Neural progenitor cell (in vitro differentiated cells): ENCODE results near the gene INTU. TPM values are rescaled to one million over a fixed set of nuclear protein-coding genes. Genes with fewer than 3 reads are reported as not detected.

Source experiments
- DNase-seq: peaks from one replicate; pipeline ENCODE4 v3.0.0-alpha.2; 2016; ENCODE audit warnings: low spot score
- H2AFZ ChIP-seq: fragments of 200-600 bp; sonication (generic); replicated peaks from 2 replicates; pipeline ENCODE4 v1.6.1; 2016; ENCODE audit warnings: antibody characterized with exemption
- H3F3A ChIP-seq: fragments of 200-600 bp; sonication (generic); 2 replicates; pipeline ENCODE4 v1.6.1; 2016; ENCODE audit warnings: antibody characterized with exemption, low read depth
- H3K27ac ChIP-seq: fragments of 200-600 bp; sonication (generic); 2 replicates; pipeline ENCODE4 v1.5.1; 2016; ENCODE audit warnings: mild to moderate bottlenecking
- H3K27me3 ChIP-seq: fragments of 200-600 bp; sonication (generic); 2 replicates; pipeline ENCODE4 v1.6.1; 2016; ENCODE audit warnings: mild to moderate bottlenecking, moderate library complexity
- H3K36me3 ChIP-seq: fragments of 200-600 bp; sonication (generic); 2 replicates; pipeline ENCODE4 v1.5.1; 2016
- H3K4me1 ChIP-seq: fragments of 200-600 bp; sonication (generic); 2 replicates; pipeline ENCODE4 v1.6.1; 2016; ENCODE audit warnings: mixed run types
- H3K4me2 ChIP-seq: fragments of 200-600 bp; sonication (generic); 2 replicates; pipeline ENCODE4 v1.6.1; 2016
- H3K4me3 ChIP-seq: fragments of 200-600 bp; sonication (generic); 2 replicates; pipeline ENCODE4 v1.5.1; 2016
- H3K79me2 ChIP-seq: fragments of 200-600 bp; sonication (generic); 2 replicates; pipeline ENCODE4 v1.6.1; 2016; ENCODE audit warnings: low read depth
- H3K9ac ChIP-seq: fragments of 200-600 bp; sonication (generic); 2 replicates; pipeline ENCODE4 v1.6.1; 2016
- H3K9me3 ChIP-seq: fragments of 200-600 bp; sonication (generic); 2 replicates; pipeline ENCODE4 v1.5.1; 2016; ENCODE audit warnings: low read depth
- H4K20me1 ChIP-seq: fragments of 200-600 bp; sonication (generic); 2 replicates; pipeline ENCODE4 v1.6.1; 2016; ENCODE audit warnings: low read depth
- H3K27ac Mint-ChIP-seq: 3 replicates; pipeline ENCODE4 v1.8.0; 2021; ENCODE audit warnings: mixed read lengths
- H3K27me3 Mint-ChIP-seq: 2 replicates; pipeline ENCODE4 v1.8.0; 2022; ENCODE audit warnings: low read depth, mild to moderate bottlenecking, inconsistent platforms, moderate library complexity, mixed read lengths; ENCODE audit not compliant: insufficient read depth
- H3K36me3 Mint-ChIP-seq: 3 replicates; pipeline ENCODE4 v1.8.0; 2021; ENCODE audit warnings: mixed read lengths
- H3K4me1 Mint-ChIP-seq: 3 replicates; pipeline ENCODE4 v1.8.0; 2021; ENCODE audit warnings: mixed read lengths
- H3K4me3 Mint-ChIP-seq: 3 replicates; pipeline ENCODE4 v1.8.0; 2021; ENCODE audit warnings: mild to moderate bottlenecking, moderate library complexity, mixed read lengths
- H3K9me3 Mint-ChIP-seq: 3 replicates; pipeline ENCODE4 v1.8.0; 2020; ENCODE audit warnings: mixed read lengths
- EZH2 ChIP-seq: fragments of 200-600 bp; sonication (generic); IDR thresholded peaks from 2 replicates; pipeline ENCODE4 v1.6.1; 2017; ENCODE audit warnings: antibody characterized with exemption, mild to moderate bottlenecking, moderate library complexity
- EZH2phosphoT487 ChIP-seq: fragments of 200-600 bp; sonication (generic); IDR thresholded peaks from 2 replicates; pipeline ENCODE4 v1.6.1; 2017; ENCODE audit warnings: antibody characterized with exemption
- total RNA-seq: library from RNA; depleted of rRNA; stranded (reverse); fragments of >200 nt; gene quantifications from 2 replicates; pipeline ENCODE4 v1.2.3, GENCODE V29; 2015; ENCODE audit warnings: low replicate concordance
- TF ChIP-seq, protein P1 (sequence below): fragments of 200-600 bp; sonication (generic); IDR thresholded peaks from 2 replicates; pipeline ENCODE4 v1.5.1; 2017; ENCODE audit warnings: antibody characterized with exemption, mild to moderate bottlenecking

Gene INTU
- total RNA-seq, 1 donor from 2014 or later, result 31.2 TPM

DNA sequence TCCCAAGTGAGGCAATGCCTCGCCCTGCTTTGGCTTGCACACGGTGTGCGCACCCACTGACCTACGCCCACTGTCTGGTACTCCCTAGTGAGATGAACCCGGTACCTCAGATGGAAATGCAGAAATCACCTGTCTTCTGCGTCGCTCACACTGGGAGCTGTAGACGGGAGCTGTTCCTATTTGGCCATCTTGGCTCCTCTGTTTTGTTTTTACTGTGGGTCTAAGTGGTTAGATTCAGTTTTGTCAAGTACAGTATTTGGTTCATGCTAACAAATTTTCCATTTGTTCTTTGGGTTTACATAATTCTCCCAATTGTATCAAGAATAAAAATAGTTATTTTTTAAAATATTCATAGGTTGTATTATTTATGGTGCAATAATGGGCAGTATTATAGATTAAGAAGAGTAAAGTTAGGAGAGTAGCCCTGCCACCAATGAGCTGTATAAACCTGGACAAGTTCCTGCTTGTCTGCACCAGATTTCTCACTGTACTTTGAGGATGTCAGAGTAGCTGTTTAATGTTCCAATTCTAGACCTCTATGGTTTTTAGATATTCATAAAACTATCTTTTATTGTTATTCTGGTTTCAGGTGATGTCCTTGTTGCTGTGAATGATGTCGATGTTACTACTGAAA lies 23.4 kb downstream of the INTU start:
- TF ChIP-seq, protein P1, sequence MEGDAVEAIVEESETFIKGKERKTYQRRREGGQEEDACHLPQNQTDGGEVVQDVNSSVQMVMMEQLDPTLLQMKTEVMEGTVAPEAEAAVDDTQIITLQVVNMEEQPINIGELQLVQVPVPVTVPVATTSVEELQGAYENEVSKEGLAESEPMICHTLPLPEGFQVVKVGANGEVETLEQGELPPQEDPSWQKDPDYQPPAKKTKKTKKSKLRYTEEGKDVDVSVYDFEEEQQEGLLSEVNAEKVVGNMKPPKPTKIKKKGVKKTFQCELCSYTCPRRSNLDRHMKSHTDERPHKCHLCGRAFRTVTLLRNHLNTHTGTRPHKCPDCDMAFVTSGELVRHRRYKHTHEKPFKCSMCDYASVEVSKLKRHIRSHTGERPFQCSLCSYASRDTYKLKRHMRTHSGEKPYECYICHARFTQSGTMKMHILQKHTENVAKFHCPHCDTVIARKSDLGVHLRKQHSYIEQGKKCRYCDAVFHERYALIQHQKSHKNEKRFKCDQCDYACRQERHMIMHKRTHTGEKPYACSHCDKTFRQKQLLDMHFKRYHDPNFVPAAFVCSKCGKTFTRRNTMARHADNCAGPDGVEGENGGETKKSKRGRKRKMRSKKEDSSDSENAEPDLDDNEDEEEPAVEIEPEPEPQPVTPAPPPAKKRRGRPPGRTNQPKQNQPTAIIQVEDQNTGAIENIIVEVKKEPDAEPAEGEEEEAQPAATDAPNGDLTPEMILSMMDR, result no peak
- TF ChIP-seq EZH2 (no peak), EZH2phosphoT487 (no peak)
- Mint-ChIP-seq H3K27me3 (no peaks in the 10 kb centered on the region), H3K27ac (no peak overlapping the region), H3K4me3 (no peak overlapping the region), H3K4me1 (no peaks in the 10 kb centered on the region), H3K9me3 (peaks cover 7% of the 10 kb centered on the region), H3K36me3 (peaks cover 34% of the 10 kb centered on the region)
- no peak for DNase-seq
- no peak overlapping the region for H3K9ac ChIP-seq
- H3K27me3 ChIP-seq, result no peaks in the 10 kb centered on the region
- no peaks in the 10 kb centered on the region for H4K20me1 ChIP-seq
- H3F3A ChIP-seq, result no peaks in the 10 kb centered on the region
- H3K36me3 ChIP-seq, result no peaks in the 10 kb centered on the region
- H3K4me2 ChIP-seq, result peak overlapping the region; percentile 64
- peak overlapping the region; percentile 43 for H3K4me3 ChIP-seq
- H2AFZ ChIP-seq, result no peak overlapping the region
- no peaks in the 10 kb centered on the region for H3K4me1 ChIP-seq
- H3K9me3 ChIP-seq, result no peaks in the 10 kb centered on the region
- H3K79me2 ChIP-seq, result peaks cover 6% of the 10 kb centered on the region
- H3K27ac ChIP-seq, result no peak overlapping the region

DNA sequence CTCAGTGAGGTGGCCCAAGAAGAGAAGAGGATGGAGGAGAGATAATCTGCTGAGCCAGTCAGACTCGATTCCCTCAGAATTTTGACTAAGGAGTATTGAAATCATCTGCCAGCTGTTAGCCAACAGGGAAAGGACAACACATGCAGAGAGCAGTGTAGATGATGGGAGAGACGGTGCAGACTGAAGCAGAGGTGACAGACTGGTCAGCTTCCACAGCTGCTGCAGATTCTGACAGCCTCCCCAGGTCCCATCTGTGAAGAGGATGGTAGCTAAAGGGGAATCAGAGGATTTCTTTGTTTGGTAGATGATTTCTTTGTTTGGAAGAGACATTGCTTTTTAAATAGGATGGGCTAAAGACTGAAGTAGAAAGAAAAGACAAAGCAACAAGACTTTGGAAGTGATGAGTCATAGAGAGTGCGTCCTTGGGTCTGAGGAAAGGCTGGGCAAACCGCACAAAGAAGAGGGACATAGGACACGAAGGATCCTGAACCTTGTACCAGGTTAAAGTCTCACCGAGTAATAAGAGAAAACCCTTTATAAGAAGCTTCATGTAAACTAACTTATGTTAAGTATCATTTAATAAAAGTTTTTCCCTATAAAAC lies 27.6 kb downstream of the INTU start:
- Histone ChIP-seq H3K4me1 (no peaks in the 10 kb centered on the region), H3F3A (no peaks in the 10 kb centered on the region), H3K36me3 (no peaks in the 10 kb centered on the region), H3K9me3 (no peaks in the 10 kb centered on the region), H3K27me3 (no peaks in the 10 kb centered on the region), H2AFZ (no peak overlapping the region), H4K20me1 (no peaks in the 10 kb centered on the region), H3K9ac (no peak overlapping the region), H3K79me2 (peaks cover 6% of the 10 kb centered on the region), H3K4me2 (no peak overlapping the region), H3K4me3 (no peak overlapping the region), H3K27ac (no peak overlapping the region)
- H3K4me3 Mint-ChIP-seq, result no peak overlapping the region
- no peaks in the 10 kb centered on the region for H3K27me3 Mint-ChIP-seq
- peaks cover 59% of the 10 kb centered on the region for H3K36me3 Mint-ChIP-seq
- H3K27ac Mint-ChIP-seq, result no peak overlapping the region
- H3K4me1 Mint-ChIP-seq, result no peaks in the 10 kb centered on the region
- no peak for DNase-seq
- TF ChIP-seq, protein P1, result no peak
- TF ChIP-seq EZH2phosphoT487 (no peak), EZH2 (no peak)
- H3K9me3 Mint-ChIP-seq, result peaks cover 8% of the 10 kb centered on the region

- H3K9me3 ChIP-seq, result no peaks in the 10 kb centered on the region
- no peak overlapping the region for H2AFZ ChIP-seq
- Mint-ChIP-seq H3K9me3 (peaks cover 5% of the 10 kb centered on the region), H3K27ac (peak overlapping the region; percentile 72), H3K27me3 (no peaks in the 10 kb centered on the region), H3K36me3 (peaks cover 45% of the 10 kb centered on the region), H3K4me3 (no peak overlapping the region), H3K4me1 (peaks cover 32% of the 10 kb centered on the region)
- no peaks in the 10 kb centered on the region for H3K27me3 ChIP-seq
- H3K4me3 ChIP-seq, result no peak overlapping the region
- no peaks in the 10 kb centered on the region for H4K20me1 ChIP-seq
- H3K27ac ChIP-seq, result peak overlapping the region; percentile 41
- H3K36me3 ChIP-seq, result no peaks in the 10 kb centered on the region
- no peaks in the 10 kb centered on the region for H3K79me2 ChIP-seq
- H3K9ac ChIP-seq, result no peak overlapping the region
- H3K4me1 ChIP-seq, result peaks cover 13% of the 10 kb centered on the region
- peaks cover 6% of the 10 kb centered on the region for H3F3A ChIP-seq
- no peak overlapping the region for H3K4me2 ChIP-seq
- DNase-seq, result no peak
- TF ChIP-seq EZH2 (no peak), EZH2phosphoT487 (no peak)
- TF ChIP-seq, protein P1, result no peak
Observed at GRCh38 chr4:127667116-127667515, 34.4 kb downstream of the INTU start.
